Inferior parietal cortex (tissue), 1 donor: ENCODE results near the gene CIROP.
A peak's percentile ranks its signal among the peaks of the same experiment; 100 is the strongest.

Experiments used
- DNase-seq: peaks from one replicate; pipeline ENCODE4 v3.0.0-alpha.2; 2016; ENCODE audit errors: extremely low spot score

The CIROP gene

GRCh38 chr14:23131482-23131881 is 26.7 kb upstream of the CIROP start:
- DNase-seq = no peak

- DNase-seq = no peak
These were observed 26.1 kb upstream of the CIROP start for GRCh38 chr14:23130871-23131270.

GRCh38 chr14:23129759-23130316 is 25.0 kb upstream of the CIROP start:
- DNase-seq = no peak

GRCh38 chr14:23128969-23129758 is 24.4 kb upstream of the CIROP start:
- no peak for DNase-seq

GRCh38 chr14:23127861-23128260 is 23.1 kb upstream of the CIROP start:
- no peak for DNase-seq

GRCh38 chr14:23126548-23127278 is 21.9 kb upstream of the CIROP start:
- DNase-seq = no peak

GRCh38 chr14:23125933-23126524 is 21.2 kb upstream of the CIROP start:
- DNase-seq = no peak

- no peak for DNase-seq
These were observed 20.2 kb upstream of the CIROP start for GRCh38 chr14:23125011-23125410.

GRCh38 chr14:23124337-23124954 is 19.7 kb upstream of the CIROP start:
- no peak for DNase-seq

- no peak for DNase-seq
These were observed 18.6 kb upstream of the CIROP start for GRCh38 chr14:23123419-23123818.

- DNase-seq = no peak
These were observed 17.3 kb upstream of the CIROP start for GRCh38 chr14:23122086-23122485.

- no peak for DNase-seq
These were observed 16.6 kb upstream of the CIROP start for GRCh38 chr14:23121361-23121771.

GRCh38 chr14:23120541-23121251 is 15.9 kb upstream of the CIROP start:
- peak; percentile 97 for DNase-seq

GRCh38 chr14:23119363-23120327 is 14.9 kb upstream of the CIROP start:
- no peak for DNase-seq

- DNase-seq = no peak
These were observed 13.9 kb upstream of the CIROP start, which contains the start of gene CEBPE for GRCh38 chr14:23118506-23119362. Gene CEBPE (minus strand): TSS chr14:23119255. CDS start chr14:23119091, 164 bp downstream.

- DNase-seq = no peak
These were observed 12.7 kb upstream of the CIROP start for GRCh38 chr14:23117371-23118020.

GRCh38 chr14:23115918-23116317 is 11.1 kb upstream of the CIROP start:
- no peak for DNase-seq

GRCh38 chr14:23115039-23115731 is 10.4 kb upstream of the CIROP start:
- no peak for DNase-seq
